GM23248 (cell line): ENCODE results near the gene SEMA6A. TPM values are rescaled to one million over a fixed set of nuclear protein-coding genes. Genes with fewer than 3 reads are reported as not detected.

Source experiments
- DNase-seq: peaks from one replicate; pipeline ENCODE4 v3.0.0-alpha.2; 2015
- H2AFZ ChIP-seq: fragments of 200-600 bp; sonication (generic); 2 replicates; pipeline ENCODE4 v1.6.1; 2016; ENCODE audit warnings: antibody characterized with exemption
- H3F3A ChIP-seq: fragments of 200-600 bp; sonication (generic); 2 replicates; pipeline ENCODE4 v1.6.1; 2016; ENCODE audit warnings: mild to moderate bottlenecking, antibody characterized with exemption, mixed run types; ENCODE audit not compliant: insufficient read depth
- H3K27ac ChIP-seq: fragments of 200-600 bp; sonication (generic); 2 replicates; pipeline ENCODE4 v1.5.1; 2016; ENCODE audit warnings: mild to moderate bottlenecking
- H3K27me3 ChIP-seq: fragments of 200-600 bp; sonication (generic); replicated peaks from 2 replicates; pipeline ENCODE4 v1.6.1; 2016; ENCODE audit warnings: mild to moderate bottlenecking; ENCODE audit not compliant: insufficient read depth
- H3K36me3 ChIP-seq: fragments of 200-600 bp; sonication (generic); 2 replicates; pipeline ENCODE4 v1.6.1; 2016; ENCODE audit warnings: low read depth, mild to moderate bottlenecking
- H3K4me1 ChIP-seq: fragments of 200-600 bp; sonication (generic); 2 replicates; pipeline ENCODE4 v1.6.1; 2016; ENCODE audit warnings: mild to moderate bottlenecking; ENCODE audit not compliant: insufficient read depth
- H3K4me2 ChIP-seq: fragments of 200-600 bp; sonication (generic); one replicate; pipeline ENCODE4 v1.6.1; 2016; ENCODE audit warnings: mild to moderate bottlenecking; ENCODE audit not compliant: unreplicated experiment
- H3K4me3 ChIP-seq: fragments of 200-600 bp; sonication (generic); 2 replicates; pipeline ENCODE4 v1.5.1; 2016; ENCODE audit warnings: mild to moderate bottlenecking
- H3K79me2 ChIP-seq: fragments of 200-600 bp; sonication (generic); 2 replicates; pipeline ENCODE4 v1.6.1; 2016; ENCODE audit warnings: mild to moderate bottlenecking; ENCODE audit not compliant: insufficient read depth
- H3K9ac ChIP-seq: fragments of 200-600 bp; sonication (generic); 2 replicates; pipeline ENCODE4 v1.6.1; 2016; ENCODE audit warnings: mild to moderate bottlenecking
- H3K9me2 ChIP-seq: fragments of 200-600 bp; sonication (generic); 2 replicates; pipeline ENCODE4 v1.6.1; 2016; ENCODE audit warnings: mixed run types, mild to moderate bottlenecking, moderate library complexity; ENCODE audit not compliant: insufficient read depth
- H3K9me3 ChIP-seq: fragments of 200-600 bp; sonication (generic); one replicate; pipeline ENCODE4 v1.6.1; 2017; ENCODE audit warnings: low read depth
- H4K20me1 ChIP-seq: fragments of 200-600 bp; sonication (generic); 2 replicates; pipeline ENCODE4 v1.6.0; 2016; ENCODE audit not compliant: insufficient read depth
- EZH2 ChIP-seq: fragments of 200-600 bp; sonication (generic); IDR thresholded peaks from 2 replicates; pipeline ENCODE4 v1.6.1; 2018; ENCODE audit warnings: antibody characterized with exemption, mild to moderate bottlenecking; ENCODE audit not compliant: insufficient read depth, poor library complexity, severe bottlenecking
- EZH2phosphoT487 ChIP-seq: fragments of 200-600 bp; sonication (generic); IDR thresholded peaks from 2 replicates; pipeline ENCODE4 v1.6.1; 2018; ENCODE audit warnings: antibody characterized with exemption, moderate library complexity, mild to moderate bottlenecking, low read depth; ENCODE audit not compliant: insufficient read depth
- WGBS, 2 experiments: methylation state at CpG; one replicate each; pipeline ENCODE4 v1.1.6; 2015 to 2017; ENCODE audit warnings: low lambda C conversion rate in 2 of 2, low coverage in 1 of 2; ENCODE audit errors: missing lambda C conversion rate in 2 of 2; 5-methylcytosine and 5-hydroxymethylcytosine counted together
- in situ Hi-C: fragments of 300-500 bp; cut with MboI; formaldehyde crosslinking; loops from 2 replicates; pipeline ENCODE4 v1.15.0; 2020
- polyA plus RNA-seq: library from polyadenylated mRNA; unstranded; fragments of >200 nt; fragmentation: Nextera tagmentation; extraction: Ambion mirVana; gene quantifications from 2 replicates; pipeline ENCODE4 v1.2.1, GENCODE V29; 2016
- total RNA-seq: library from RNA; depleted of rRNA; stranded (reverse); fragments of >200 nt; shearing (Covaris generic); gene quantifications from 2 replicates; pipeline ENCODE4 v1.2.3, GENCODE V29; 2014

The SEMA6A gene
- total and polyA plus RNA-seq, 2 experiments from 2014 or later: under 0.01 to 0.79 TPM

DNA sequence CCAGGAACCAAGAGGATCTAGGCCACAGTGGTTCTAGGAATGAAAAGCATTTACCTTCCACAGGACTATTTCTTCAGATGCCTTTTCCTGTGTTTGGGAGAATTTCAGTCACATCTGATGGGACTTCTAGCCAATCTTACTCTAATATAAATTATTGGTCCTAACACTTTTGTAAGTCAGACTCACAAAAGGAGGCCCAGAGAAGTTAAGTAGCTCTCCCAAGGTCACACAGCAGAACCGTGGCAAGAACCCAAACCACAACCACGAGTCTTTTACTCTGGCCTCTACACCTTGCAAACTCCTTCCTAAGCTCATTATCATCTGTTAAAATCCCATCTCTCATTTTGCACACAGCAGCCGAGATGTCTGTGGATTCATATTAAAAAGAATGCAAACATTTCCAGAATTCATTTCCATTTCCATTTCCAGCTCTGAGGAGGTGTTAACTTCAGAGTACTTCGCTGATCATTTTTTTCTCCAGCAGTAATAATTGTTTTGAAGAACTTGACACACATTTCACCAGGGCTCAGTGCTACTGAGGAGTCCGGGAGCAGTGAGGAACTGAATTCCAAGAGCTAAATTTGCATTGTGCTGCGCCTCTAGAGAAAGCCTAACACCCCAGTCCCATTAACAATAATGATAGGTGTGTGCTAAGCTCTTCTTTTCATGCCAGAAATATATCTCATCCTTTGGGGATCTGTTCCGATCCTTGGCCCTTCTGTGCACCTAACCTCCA lies 168.1 kb downstream of the SEMA6A start:
- Histone ChIP-seq H3K27ac (no peak overlapping the region), H3K4me1 (no peaks in the 10 kb centered on the region), H3K36me3 (no peaks in the 10 kb centered on the region), H3K9ac (no peak overlapping the region), H4K20me1 (no peaks in the 10 kb centered on the region), H3K4me3 (no peak overlapping the region), H2AFZ (no peak overlapping the region), H3F3A (no peaks in the 10 kb centered on the region), H3K9me2 (no peaks in the 10 kb centered on the region), H3K4me2 (no peak overlapping the region), H3K27me3 (no peaks in the 10 kb centered on the region), H3K79me2 (no peaks in the 10 kb centered on the region), H3K9me3 (no peaks in the 10 kb centered on the region)
- in situ Hi-C loops: no loop called here
- no peak for TF ChIP-seq EZH2phosphoT487
- no peak for TF ChIP-seq EZH2
- DNase-seq: no peak
- WGBS, 2 experiments: 89 to 90% methylated on average over 7 of the region's 7 CpGs

DNA sequence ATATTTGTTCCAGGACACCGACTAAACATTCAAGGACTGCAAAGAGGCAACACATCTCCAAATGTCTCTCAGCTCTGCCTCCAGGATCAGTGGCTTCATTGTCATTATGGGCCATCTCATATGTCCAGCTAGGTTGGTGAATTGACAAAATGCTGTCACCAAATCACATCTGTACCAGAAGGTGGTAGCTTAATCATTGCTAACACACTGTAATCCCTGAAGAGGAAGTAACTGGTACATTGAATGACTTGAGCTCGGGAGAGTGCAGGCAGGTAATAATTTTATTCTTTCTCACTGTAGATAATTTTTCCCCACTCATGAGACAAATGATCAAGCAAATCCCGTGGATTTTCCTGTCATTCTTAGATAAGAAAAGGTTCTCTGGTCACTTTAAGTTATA lies 169.8 kb downstream of the SEMA6A start:
- H2AFZ ChIP-seq: no peak overlapping the region
- H3K9me2 ChIP-seq: no peaks in the 10 kb centered on the region
- H3K4me3 ChIP-seq: no peak overlapping the region
- no peak for TF ChIP-seq EZH2phosphoT487
- no peak for TF ChIP-seq EZH2
- H3K36me3 ChIP-seq: no peaks in the 10 kb centered on the region
- H3K9ac ChIP-seq: no peak overlapping the region
- in situ Hi-C loops: no loop called here
- H3K79me2 ChIP-seq: no peaks in the 10 kb centered on the region
- H3K4me2 ChIP-seq: no peak overlapping the region
- H3F3A ChIP-seq: no peaks in the 10 kb centered on the region
- no peaks in the 10 kb centered on the region for H4K20me1 ChIP-seq
- no peaks in the 10 kb centered on the region for H3K4me1 ChIP-seq
- 79 to 83% methylated on average over 3 of the region's 3 CpGs for WGBS, 2 experiments
- no peaks in the 10 kb centered on the region for H3K27me3 ChIP-seq
- no peaks in the 10 kb centered on the region for H3K9me3 ChIP-seq
- H3K27ac ChIP-seq: no peak overlapping the region
- DNase-seq: no peak

DNA sequence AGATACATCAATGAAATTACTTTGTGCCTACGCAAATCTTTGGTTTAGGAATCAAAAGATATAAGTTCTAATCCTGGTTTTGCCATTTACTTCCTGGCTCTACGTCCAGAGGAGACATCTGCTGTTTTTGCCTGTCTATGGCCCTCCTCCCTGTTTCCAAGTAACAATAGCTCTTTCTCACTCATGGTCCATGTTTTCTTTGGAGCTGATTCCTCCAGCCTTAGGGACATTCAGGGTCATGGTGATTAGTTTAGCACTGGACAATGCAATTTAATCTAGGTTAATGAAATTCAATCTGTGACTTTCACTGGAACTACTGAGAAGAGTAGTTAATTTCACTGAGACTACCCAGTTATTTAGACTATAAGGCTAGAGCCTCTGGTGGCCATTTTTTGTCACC lies 170.6 kb downstream of the SEMA6A start:
- no peaks in the 10 kb centered on the region for H3K4me1 ChIP-seq
- TF ChIP-seq EZH2phosphoT487: no peak
- no peak overlapping the region for H3K4me3 ChIP-seq
- no peak overlapping the region for H2AFZ ChIP-seq
- H3K36me3 ChIP-seq: no peaks in the 10 kb centered on the region
- H3K4me2 ChIP-seq: no peak overlapping the region
- DNase-seq: no peak
- no peaks in the 10 kb centered on the region for H3K27me3 ChIP-seq
- no peaks in the 10 kb centered on the region for H3K9me3 ChIP-seq
- H4K20me1 ChIP-seq: no peaks in the 10 kb centered on the region
- H3K9me2 ChIP-seq: no peaks in the 10 kb centered on the region
- WGBS, 2 experiments: 65 to 79% methylated on average over 2 of the region's 2 CpGs
- no peaks in the 10 kb centered on the region for H3K79me2 ChIP-seq
- H3K9ac ChIP-seq: no peak overlapping the region
- H3F3A ChIP-seq: no peaks in the 10 kb centered on the region
- in situ Hi-C loops: no loop called here
- H3K27ac ChIP-seq: no peak overlapping the region

DNA sequence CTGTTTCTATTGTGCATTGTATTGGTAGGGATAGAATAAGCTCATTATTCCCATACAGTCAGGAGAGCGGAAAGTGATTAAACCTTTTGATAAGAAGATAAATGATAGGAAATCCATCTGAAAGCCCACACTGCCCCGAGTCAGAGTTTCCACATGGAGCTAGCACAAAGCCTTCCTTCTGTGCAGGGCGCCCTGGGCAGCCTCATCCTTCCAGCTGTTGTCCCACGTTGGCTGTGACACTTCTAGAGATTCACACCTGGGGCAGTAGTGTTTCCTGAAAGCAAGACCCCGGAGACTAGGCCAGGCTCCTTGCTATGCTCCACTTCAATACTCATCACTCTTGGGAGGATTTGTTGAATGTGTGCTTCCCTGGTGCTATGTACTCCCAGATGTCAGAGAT lies 172.4 kb downstream of the SEMA6A start:
- Histone ChIP-seq H3K9me2 (no peaks in the 10 kb centered on the region), H3K9me3 (no peaks in the 10 kb centered on the region), H4K20me1 (no peaks in the 10 kb centered on the region), H3K27me3 (no peaks in the 10 kb centered on the region), H3F3A (no peaks in the 10 kb centered on the region), H3K27ac (no peak overlapping the region), H3K36me3 (no peaks in the 10 kb centered on the region), H3K9ac (no peak overlapping the region), H3K4me1 (no peaks in the 10 kb centered on the region), H3K79me2 (no peaks in the 10 kb centered on the region), H3K4me3 (no peak overlapping the region), H2AFZ (no peak overlapping the region), H3K4me2 (no peak overlapping the region)
- TF ChIP-seq EZH2phosphoT487 (no peak), EZH2 (no peak)
- DNase-seq: no peak
- WGBS, 2 experiments: 78 to 82% methylated on average over 5 of the region's 5 CpGs
- in situ Hi-C loops: no loop called here
